ENCODE results near the gene P2RX5. TPM values are rescaled to one million over a fixed set of nuclear protein-coding genes. Genes with fewer than 3 reads are reported as not detected.

P2RX5 gene
- total RNA-seq, 1 experiment from 2014 or later, result 0.23 TPM

GRCh38 chr17:3626831-3627768, 68.9 kb downstream of the P2RX5 start:
- DNase-seq (ENCODE audit: low spot score), result no peak

Other genes starting within 250 kb of the P2RX5 start
- not detected in 2 replicates for gene SPATA22, start 224.3 kb downstream of the P2RX5 start, total RNA-seq (2014; rRNA removed; shearing (Covaris generic))
- not detected in 2 replicates for gene ASPA, start 220.2 kb downstream of the P2RX5 start, total RNA-seq (2014; rRNA removed; shearing (Covaris generic))
- 0.94 and 2.1 TPM in 2 replicates for gene TRPV3, start 138.3 kb downstream of the P2RX5 start, total RNA-seq (2014; rRNA removed; shearing (Covaris generic))
- gene TRPV1, start 86.7 kb downstream of the P2RX5 start, total RNA-seq (2014; rRNA removed; shearing (Covaris generic)), result 1.5 TPM in 2 replicates
- 16.1 and 21.2 TPM in 2 replicates for gene SHPK, start 59.9 kb downstream of the P2RX5 start, total RNA-seq (2014; rRNA removed; shearing (Covaris generic))
- gene CTNS, start 59.4 kb downstream of the P2RX5 start, total RNA-seq (2014; rRNA removed; shearing (Covaris generic)), result 10.3 and 18.4 TPM in 2 replicates
- 121 and 128 TPM in 2 replicates for gene TAX1BP3, start 27.6 kb downstream of the P2RX5 start, total RNA-seq (2014; rRNA removed; shearing (Covaris generic))
- 35.5 and 54.7 TPM in 2 replicates for gene EMC6, start 27.3 kb downstream of the P2RX5 start, total RNA-seq (2014; rRNA removed; shearing (Covaris generic))
- gene HASPIN, start 27.7 kb upstream of the P2RX5 start, total RNA-seq (2014; rRNA removed; shearing (Covaris generic)), result 13.1 and 17.1 TPM in 2 replicates
- gene ITGAE, start 105.0 kb upstream of the P2RX5 start, total RNA-seq (2014; rRNA removed; shearing (Covaris generic)), result 16.7 and 22.0 TPM in 2 replicates
- 8.3 and 8.5 TPM in 2 replicates for gene NCBP3, start 150.1 kb upstream of the P2RX5 start, total RNA-seq (2014; rRNA removed; shearing (Covaris generic))
- gene CAMKK1, start 196.9 kb upstream of the P2RX5 start, total RNA-seq (2014; rRNA removed; shearing (Covaris generic)), result 6.2 TPM in 2 replicates
- 0.03 TPM in 1 of 2 replicates, not detected in the other for gene P2RX1, start 220.3 kb upstream of the P2RX5 start, total RNA-seq (2014; rRNA removed; shearing (Covaris generic))